Measurements from ENCODE around the gene BPIFB2. TPM values are rescaled to one million over a fixed set of nuclear protein-coding genes. Genes with fewer than 3 reads are reported as not detected.

Gene BPIFB2
- total and polyA plus RNA-seq, 2 donors (not counting 3 experiments of a cell fraction or from before 2014, with no cell fraction given): not detected

- dilution Hi-C loops (cut with MboI; ENCODE audit: extremely low pct_ligation_motif_present, low sequenced_read_pairs) (no loop called here), intact Hi-C loops (cut with micrococcal nuclease) (no loop called here)
- CTCF ChIA-PET: no interaction called here
- POLR2A ChIA-PET: no interaction called here
- DNase-seq (ENCODE audit: low read depth, low spot score) (no peak), FAIRE-seq (no peak)
- Histone ChIP-seq H3K4me3 (replicated peaks in 1 of 3; ENCODE audit: insufficient read depth in 1 of 3, low read depth in 1 of 3, low read length in 3 of 3) (no peak overlapping the region), H3K79me2 (ENCODE audit: control insufficient read depth, insufficient read depth, low read length) (no peaks in the 10 kb centered on the region), H4K20me1 (replicated peaks; ENCODE audit: control insufficient read depth, extremely low read depth, insufficient read depth, low read length) (no peaks in the 10 kb centered on the region), H3K36me3 (ENCODE audit: control insufficient read depth in 2 of 2, extremely low read depth in 1 of 2, insufficient read depth in 2 of 2, low read length in 2 of 2) (no peaks in the 10 kb centered on the region), H2AFZ (ENCODE audit: low read depth, low read length) (no peak overlapping the region), H3K9me1 (replicated peaks; ENCODE audit: control insufficient read depth, extremely low read depth, insufficient read depth, low read length) (no peaks in the 10 kb centered on the region), H3K27ac (ENCODE audit: insufficient read depth, low read depth, low read length) (no peak overlapping the region), H3K9ac (replicated peaks; ENCODE audit: extremely low read depth, insufficient read depth, low read length) (no peak overlapping the region), H3K27me3 (ENCODE audit: control insufficient read depth in 2 of 2, insufficient read depth in 2 of 2, low read length in 2 of 2) (no peaks in the 10 kb centered on the region), H3K9me3 (replicated peaks; ENCODE audit: control insufficient read depth, insufficient read depth, low read length) (no peaks in the 10 kb centered on the region), H3K4me1 (ENCODE audit: control insufficient read depth, extremely low read depth, insufficient read depth, low read length) (no peaks in the 10 kb centered on the region), H3K4me2 (ENCODE audit: insufficient read depth, low read length) (no peak overlapping the region)
- TF ChIP-seq MAX (IDR thresholded peaks at IDR 0.05; ENCODE audit: insufficient read depth, insufficient read length) (no peak), POLR2A (IDR thresholded peaks at IDR 0.05; ENCODE audit: low read depth, low read length) (no peak), GATA2 (IDR thresholded peaks at IDR 0.05; ENCODE audit: insufficient read depth, insufficient read length, low read depth, low read length) (no peak), EZH2 (IDR thresholded peaks at IDR 0.05; ENCODE audit: borderline replicate concordance, low read depth, low read length, severe bottlenecking) (no peak), MYC (IDR thresholded peaks at IDR 0.05; ENCODE audit: low read depth, low read length) (no peak)
- BruUV-seq (replicated peaks): no TSS peak
Observed at GRCh38 chr20:33063271-33063670, 55.8 kb downstream of the BPIFB2 start.

DNA sequence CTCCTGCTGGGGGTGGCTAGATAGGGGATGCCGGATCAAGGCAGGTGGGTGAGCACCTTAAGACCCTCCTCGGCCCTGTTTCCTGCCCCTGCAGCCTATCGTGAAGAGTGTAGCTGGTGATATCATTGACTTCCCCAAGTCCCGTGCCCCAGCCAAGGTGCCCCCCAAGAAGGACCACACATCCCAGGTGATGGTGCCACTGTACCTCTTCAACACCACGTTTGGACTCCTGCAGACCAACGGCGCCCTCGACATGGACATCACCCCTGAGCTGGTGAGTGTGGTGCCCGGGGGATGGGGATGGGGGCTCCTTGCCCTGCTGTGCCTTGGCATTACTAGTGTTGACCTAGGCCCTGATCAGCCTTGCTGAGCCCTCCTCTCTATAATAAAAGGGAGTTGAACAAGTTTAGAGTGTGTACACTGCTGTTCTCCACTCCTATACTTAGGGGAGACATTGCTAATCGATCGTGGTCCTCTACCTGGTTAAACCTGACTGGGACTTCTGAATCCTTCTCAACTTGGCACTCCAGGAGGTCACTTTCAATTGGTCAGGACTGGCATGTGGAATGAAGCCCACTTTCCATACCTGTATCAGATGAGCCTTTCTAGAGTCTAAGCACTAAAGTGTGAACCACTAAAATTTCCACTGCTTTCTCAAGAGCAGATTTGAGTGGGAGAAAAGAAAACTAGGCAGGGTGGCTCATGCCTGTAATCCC lies 57.2 kb downstream of the BPIFB2 start:
- dilution Hi-C loops (cut with MboI; ENCODE audit: extremely low pct_ligation_motif_present, low sequenced_read_pairs) (no loop called here), intact Hi-C loops (cut with micrococcal nuclease) (no loop called here)
- ChIA-PET CTCF (no interaction called here), POLR2A (no interaction called here)
- Histone ChIP-seq H3K36me3 (ENCODE audit: control insufficient read depth in 2 of 2, extremely low read depth in 1 of 2, insufficient read depth in 2 of 2, low read length in 2 of 2) (no peaks in the 10 kb centered on the region), H4K20me1 (replicated peaks; ENCODE audit: control insufficient read depth, extremely low read depth, insufficient read depth, low read length) (no peaks in the 10 kb centered on the region), H3K27me3 (ENCODE audit: control insufficient read depth in 2 of 2, insufficient read depth in 2 of 2, low read length in 2 of 2) (no peaks in the 10 kb centered on the region), H2AFZ (ENCODE audit: low read depth, low read length) (no peak overlapping the region), H3K79me2 (ENCODE audit: control insufficient read depth, insufficient read depth, low read length) (no peaks in the 10 kb centered on the region), H3K9me1 (replicated peaks; ENCODE audit: control insufficient read depth, extremely low read depth, insufficient read depth, low read length) (no peaks in the 10 kb centered on the region), H3K4me3 (replicated peaks in 1 of 3; ENCODE audit: insufficient read depth in 1 of 3, low read depth in 1 of 3, low read length in 3 of 3) (no peak overlapping the region), H3K9me3 (replicated peaks; ENCODE audit: control insufficient read depth, insufficient read depth, low read length) (no peaks in the 10 kb centered on the region), H3K9ac (replicated peaks; ENCODE audit: extremely low read depth, insufficient read depth, low read length) (no peak overlapping the region), H3K27ac (ENCODE audit: insufficient read depth, low read depth, low read length) (no peak overlapping the region), H3K4me2 (ENCODE audit: insufficient read depth, low read length) (no peak overlapping the region), H3K4me1 (ENCODE audit: control insufficient read depth, extremely low read depth, insufficient read depth, low read length) (no peaks in the 10 kb centered on the region)
- BruUV-seq (replicated peaks): no TSS peak
- FAIRE-seq (no peak), DNase-seq (ENCODE audit: low read depth, low spot score) (no peak)
- TF ChIP-seq POLR2AphosphoS5 (IDR thresholded peaks at IDR 0.05; ENCODE audit: insufficient read depth, low read depth, low read length) (no peak), FOS (IDR thresholded peaks at IDR 0.05; ENCODE audit: borderline replicate concordance, insufficient read depth, low read length) (no peak), GATA2 (IDR thresholded peaks at IDR 0.05; ENCODE audit: insufficient read depth, insufficient read length, low read depth, low read length) (no peak), EZH2 (IDR thresholded peaks at IDR 0.05; ENCODE audit: borderline replicate concordance, low read depth, low read length, severe bottlenecking) (no peak), MAX (IDR thresholded peaks at IDR 0.05; ENCODE audit: insufficient read depth, insufficient read length) (no peak), CTCF (IDR thresholded peaks at IDR 0.05; ENCODE audit: extremely low read depth in 1 of 2, insufficient read depth in 1 of 2, low read depth in 1 of 2, low read length in 2 of 2) (no peak), MYC (IDR thresholded peaks at IDR 0.05; ENCODE audit: low read depth, low read length) (no peak), POLR2A (IDR thresholded peaks at IDR 0.05; ENCODE audit: low read depth, low read length) (no peak), JUN (IDR thresholded peaks at IDR 0.05; ENCODE audit: borderline replicate concordance, insufficient read depth, insufficient read length, low read depth) (no peak)

All from endothelial cell of umbilical vein (primary cell).